IMR-90 (cell line): ENCODE measurements around the gene SERPINB13. TPM values are rescaled to one million over a fixed set of nuclear protein-coding genes. Genes with fewer than 3 reads are reported as not detected.

Experiments
- ATAC-seq: fragments of 200-7000 bp; cut with Tn5 transposase; 2 replicates; pipeline ENCODE4 v1.9.1; 2020; ENCODE audit warnings: low read depth, mild to moderate bottlenecking, moderate library complexity
- BruUV-seq: library from RNA; stranded (reverse); fragments of 400-500 nt; replicated peaks from 2 replicates; lab custom pipeline; 2021; lab: Mats Ljungman, UMichigan
- CTCF ChIA-PET: fragments of 300-600 bp; formaldehyde crosslinking; extraction: SDS; loops from one replicate; lab custom pipeline; 2021; ENCODE audit warnings: antibody characterized with exemption; lab: Yijun Ruan, JAX
- POLR2A ChIA-PET: fragments of 300-600 bp; sonication (Branson Sonifier 250); formaldehyde crosslinking; loops from one replicate; lab custom pipeline; 2022; ENCODE audit warnings: antibody characterized with exemption; ENCODE audit not compliant: unreplicated experiment; lab: Charles Lee
- DNase-seq: peaks from one replicate; pipeline ENCODE4 v3.0.0; 2013
- H2AFZ ChIP-seq: replicated peaks from 2 replicates; pipeline ENCODE3; 2013; ENCODE audit warnings: low read length, mild to moderate bottlenecking; ENCODE audit not compliant: poor library complexity
- H2AK5ac ChIP-seq: 2 replicates; pipeline ENCODE4 v1.6.1; 2013; ENCODE audit warnings: low read depth, low read length, inconsistent platforms
- H2AK9ac ChIP-seq: replicated peaks from 2 replicates; pipeline ENCODE3; 2013; ENCODE audit warnings: mild to moderate bottlenecking, low read depth, low read length, moderate library complexity; ENCODE audit not compliant: poor library complexity
- H2BK120ac ChIP-seq: 2 replicates; pipeline ENCODE4 v1.6.1; 2013; ENCODE audit warnings: low read depth, low read length, inconsistent platforms
- H2BK15ac ChIP-seq: 3 replicates; pipeline ENCODE4 v1.6.1; 2013; ENCODE audit warnings: low read depth, low read length, inconsistent platforms
- H2BK20ac ChIP-seq: 2 replicates; pipeline ENCODE4 v1.6.1; 2013; ENCODE audit warnings: low read depth, mild to moderate bottlenecking, inconsistent platforms, low read length, moderate library complexity
- H2BK5ac ChIP-seq: 2 replicates; pipeline ENCODE4 v1.6.1; 2013; ENCODE audit warnings: mild to moderate bottlenecking, low read depth, low read length, inconsistent platforms; ENCODE audit not compliant: poor library complexity, severe bottlenecking
- H3K14ac ChIP-seq: replicated peaks from 2 replicates; pipeline ENCODE4 v1.6.1; 2013; ENCODE audit warnings: low read depth, low read length, inconsistent platforms
- H3K18ac ChIP-seq: 2 replicates; pipeline ENCODE4 v1.6.1; 2013; ENCODE audit warnings: low read depth, low read length, control low read depth
- H3K23ac ChIP-seq: 2 replicates; pipeline ENCODE4 v1.6.1; 2013; ENCODE audit warnings: low read depth, low read length, inconsistent platforms
- H3K27ac ChIP-seq: 2 replicates; pipeline ENCODE4 v1.5.1; 2013; ENCODE audit warnings: mild to moderate bottlenecking, control low read depth, low read length; ENCODE audit not compliant: insufficient read depth
- H3K27me3 ChIP-seq: 2 replicates; pipeline ENCODE4 v1.6.1; 2013; ENCODE audit warnings: low read length; ENCODE audit not compliant: control insufficient read depth, insufficient read depth
- H3K36me3 ChIP-seq: 2 replicates; pipeline ENCODE4 v1.6.1; 2013; ENCODE audit warnings: low read length, mixed read lengths; ENCODE audit not compliant: control insufficient read depth, insufficient read depth
- H3K4ac ChIP-seq: 2 replicates; pipeline ENCODE4 v1.6.1; 2013; ENCODE audit warnings: low read depth, low read length, inconsistent platforms
- H3K4me1 ChIP-seq: 2 replicates; pipeline ENCODE4 v1.6.1; 2013; ENCODE audit warnings: low read length, mixed read lengths; ENCODE audit not compliant: control insufficient read depth, insufficient read depth
- H3K4me2 ChIP-seq: 2 replicates; pipeline ENCODE4 v1.6.1; 2013; ENCODE audit warnings: low read depth, mild to moderate bottlenecking, control low read depth, low read length, moderate library complexity
- H3K4me3 ChIP-seq: 2 replicates; pipeline ENCODE4 v1.5.1; 2013; ENCODE audit warnings: low read depth, mild to moderate bottlenecking, control low read depth, low read length, moderate library complexity; ENCODE audit not compliant: insufficient read depth
- H3K56ac ChIP-seq: 2 replicates; pipeline ENCODE4 v1.6.1; 2013; ENCODE audit warnings: low read length, inconsistent platforms; ENCODE audit not compliant: insufficient read depth; ENCODE audit errors: extremely low read depth
- H3K79me1 ChIP-seq, 2 experiments: 2 replicates each; pipeline ENCODE4 v1.6.1; 2013; ENCODE audit warnings: low read length in 2 of 2, inconsistent platforms in 1 of 2, low read depth in 1 of 2
- H3K9ac ChIP-seq: 2 replicates; pipeline ENCODE4 v1.6.1; 2013; ENCODE audit warnings: low read depth, low read length, control low read depth
- H3K9me1 ChIP-seq: 2 replicates; pipeline ENCODE4 v1.6.1; 2013; ENCODE audit warnings: low read length, inconsistent platforms; ENCODE audit not compliant: insufficient read depth
- H3K9me3 ChIP-seq: 2 replicates; pipeline ENCODE4 v1.6.1; 2013; ENCODE audit warnings: low read length; ENCODE audit not compliant: control insufficient read depth, insufficient read depth
- H4K20me1 ChIP-seq: 2 replicates; pipeline ENCODE4 v1.6.1; 2013; ENCODE audit warnings: low read length, inconsistent platforms; ENCODE audit not compliant: insufficient read depth
- H4K5ac ChIP-seq: 2 replicates; pipeline ENCODE4 v1.6.1; 2013; ENCODE audit warnings: mild to moderate bottlenecking, low read depth, low read length, control low read depth
- H4K8ac ChIP-seq, 2 experiments: 2 replicates each; pipeline ENCODE4 v1.6.1; 2013; ENCODE audit warnings: low read depth in 2 of 2, low read length in 2 of 2, control low read depth in 1 of 2, inconsistent platforms in 1 of 2
- H4K91ac ChIP-seq: 2 replicates; pipeline ENCODE4 v1.6.1; 2013; ENCODE audit warnings: low read depth, low read length, inconsistent platforms; ENCODE audit not compliant: insufficient read depth
- CEBPB ChIP-seq: IDR thresholded peaks from 2 replicates; pipeline ENCODE4 v1.6.1; 2012; ENCODE audit warnings: low read depth, low read length, improper control_type of control experiment
- CHD1 ChIP-seq: IDR thresholded peaks from 2 replicates; pipeline ENCODE4 v1.6.1; 2012; ENCODE audit warnings: low read depth, low read length, improper control_type of control experiment
- FOS ChIP-seq: fragments of 150-350 bp; IDR thresholded peaks from 2 replicates; pipeline ENCODE4 v1.6.1; 2016; ENCODE audit warnings: low read depth, low read length
- NFE2L2 ChIP-seq: fragments of 150-350 bp; IDR thresholded peaks from 2 replicates; pipeline ENCODE4 v1.6.1; 2016; ENCODE audit warnings: low read depth, mild to moderate bottlenecking, low read length
- POLR2A ChIP-seq: IDR thresholded peaks from 2 replicates; pipeline ENCODE4 v1.6.1; 2012; ENCODE audit warnings: mild to moderate bottlenecking, low read depth, low read length
- SMC3 ChIP-seq: fragments of 150-350 bp; IDR thresholded peaks from 2 replicates; pipeline ENCODE4 v1.6.1; 2016; ENCODE audit warnings: low read depth, mild to moderate bottlenecking, antibody characterized with exemption, low read length, moderate library complexity
- WGBS, 2 experiments: methylation state at CpG; one replicate each; pipeline versions ENCODE4 v1.1.5 to v1.1.7; 2013; ENCODE audit warnings: missing lambda C conversion rate in 2 of 2; ENCODE audit not compliant: insufficient read length in 1 of 2; ENCODE audit errors: extremely low coverage in 2 of 2; 5-methylcytosine and 5-hydroxymethylcytosine counted together
- dilution Hi-C: fragments of 300-500 bp; cut with HindIII; formaldehyde crosslinking; loops from one replicate; pipeline ENCODE4 v1.14.3; 2018; ENCODE audit warnings: low sequenced_read_pairs; ENCODE audit not compliant: unreplicated experiment
- in situ Hi-C: fragments of 300-500 bp; cut with MboI; formaldehyde crosslinking; loops from 3 replicates; pipeline ENCODE4 v1.14.3; 2019; ENCODE audit warnings: low sequenced_read_pairs, inconsistent platforms, mixed read lengths
- intact Hi-C: fragments of 100-400 bp; cut with micrococcal nuclease; formaldehyde crosslinking; loops from 2 replicates; pipeline ENCODE4 v1.10.0; 2022
- polyA plus RNA-seq, 3 experiments: library from polyadenylated mRNA; depleted of rRNA; stranded (reverse); fragments of >200 nt; gene quantifications; 2 replicates each; pipeline ENCODE4 v1.2.3, GENCODE V29; 2012; ENCODE audit warnings: low replicate concordance in 1 of 3
- total RNA-seq: library from RNA; depleted of rRNA; stranded (reverse); fragments of >200 nt; gene quantifications from 2 replicates; pipeline ENCODE4 v1.2.3, GENCODE V29; 2012

Gene SERPINB13
- total and polyA plus RNA-seq, 2 of the 4 experiments (the other 2 are of a cell fraction): not detected

DNA sequence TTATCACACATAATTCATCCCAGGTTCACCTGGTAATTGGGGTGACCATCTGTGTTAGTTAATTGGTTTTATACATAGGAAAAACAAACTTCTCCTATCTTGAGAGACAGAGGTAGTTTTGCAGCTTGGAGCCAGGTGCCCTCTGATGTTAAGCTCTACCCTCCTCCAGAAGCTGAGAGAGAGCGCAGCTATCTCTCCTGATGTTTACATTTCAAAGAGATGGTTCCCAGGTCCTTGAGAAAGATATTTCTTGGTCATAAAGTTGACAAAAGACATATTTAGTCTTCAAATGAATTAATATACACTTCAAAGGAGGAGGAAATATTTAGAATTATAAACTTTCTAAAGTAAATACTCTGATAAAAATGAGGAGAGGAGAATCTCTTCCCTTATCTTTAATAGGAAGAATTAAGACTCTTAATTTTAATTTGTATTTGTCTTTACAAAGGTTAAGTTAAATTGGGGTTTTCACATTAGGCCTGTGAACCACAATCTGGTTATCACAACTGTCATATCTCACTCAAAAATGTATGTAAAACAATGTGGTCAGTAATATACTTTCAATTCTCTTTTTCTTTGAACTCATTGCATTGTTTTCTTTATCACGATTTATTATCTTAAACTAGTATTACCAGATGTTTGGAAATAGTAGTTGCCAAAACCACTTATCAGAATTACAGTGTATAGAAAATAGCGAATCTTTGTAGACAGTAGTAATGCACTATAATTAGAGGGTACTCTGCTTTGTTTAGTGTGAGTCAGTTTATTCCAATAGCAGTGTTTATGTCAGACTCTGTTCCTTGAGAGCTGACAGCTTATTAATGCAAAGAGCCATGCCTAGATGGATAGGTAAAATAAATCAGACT lies 30.1 kb downstream of the SERPINB13 start:
- no peak overlapping the region for H2BK20ac ChIP-seq
- ATAC-seq (no peak), DNase-seq (no peak)
- no peaks in the 10 kb centered on the region for H3K9me1 ChIP-seq
- CTCF ChIA-PET: no interaction called here
- H2BK120ac ChIP-seq: no peak overlapping the region
- H3K4me2 ChIP-seq: no peak overlapping the region
- H3K36me3 ChIP-seq: no peaks in the 10 kb centered on the region
- POLR2A ChIA-PET: no interaction called here
- in situ Hi-C loops (no loop called here), dilution Hi-C loops (no loop called here), intact Hi-C loops (no loop called here)
- no peak for TF ChIP-seq FOS
- TF ChIP-seq CEBPB: no peak
- TF ChIP-seq CHD1: no peak
- no peak for TF ChIP-seq SMC3
- TF ChIP-seq POLR2A: no peak
- no peak for TF ChIP-seq NFE2L2
- no peak overlapping the region for H3K56ac ChIP-seq
- H3K27ac ChIP-seq: no peak overlapping the region
- H3K9me3 ChIP-seq: no peaks in the 10 kb centered on the region
- no CpG with 5 or more reads among the region's 3 CpGs for WGBS, 2 experiments
- no peak overlapping the region for H2AFZ ChIP-seq
- H3K4me1 ChIP-seq: no peaks in the 10 kb centered on the region
- no peak overlapping the region for H3K9ac ChIP-seq
- no peak overlapping the region for H2BK15ac ChIP-seq
- no peak overlapping the region for H4K8ac ChIP-seq
- H3K18ac ChIP-seq: no peak overlapping the region
- H4K5ac ChIP-seq: no peak overlapping the region
- no peak overlapping the region for H2AK5ac ChIP-seq
- no peaks in the 10 kb centered on the region for H4K20me1 ChIP-seq
- no peak overlapping the region for H3K14ac ChIP-seq
- H3K27me3 ChIP-seq: no peaks in the 10 kb centered on the region; the same call in 1 of the 2 replicates
- no peak overlapping the region for H2BK5ac ChIP-seq
- no peaks in the 10 kb centered on the region for H3K79me1 ChIP-seq
- H3K4ac ChIP-seq: no peak overlapping the region
- no peak overlapping the region for H4K91ac ChIP-seq
- no TSS peak for BruUV-seq
- H3K23ac ChIP-seq: no peak overlapping the region
- H2AK9ac ChIP-seq: no peak overlapping the region
- H3K4me3 ChIP-seq: no peak overlapping the region
